ENCODE results near the gene INPP5J. TPM values are rescaled to one million over a fixed set of nuclear protein-coding genes. Genes with fewer than 3 reads are reported as not detected.
A peak's percentile ranks its signal among the peaks of the same experiment; 100 is the strongest.

The INPP5J gene
- total and polyA plus RNA-seq, 2 of the 13 experiments (the other 11 are each of a cell fraction or from before 2014, with no cell fraction given), result 0.24 to 1.1 TPM

DNA sequence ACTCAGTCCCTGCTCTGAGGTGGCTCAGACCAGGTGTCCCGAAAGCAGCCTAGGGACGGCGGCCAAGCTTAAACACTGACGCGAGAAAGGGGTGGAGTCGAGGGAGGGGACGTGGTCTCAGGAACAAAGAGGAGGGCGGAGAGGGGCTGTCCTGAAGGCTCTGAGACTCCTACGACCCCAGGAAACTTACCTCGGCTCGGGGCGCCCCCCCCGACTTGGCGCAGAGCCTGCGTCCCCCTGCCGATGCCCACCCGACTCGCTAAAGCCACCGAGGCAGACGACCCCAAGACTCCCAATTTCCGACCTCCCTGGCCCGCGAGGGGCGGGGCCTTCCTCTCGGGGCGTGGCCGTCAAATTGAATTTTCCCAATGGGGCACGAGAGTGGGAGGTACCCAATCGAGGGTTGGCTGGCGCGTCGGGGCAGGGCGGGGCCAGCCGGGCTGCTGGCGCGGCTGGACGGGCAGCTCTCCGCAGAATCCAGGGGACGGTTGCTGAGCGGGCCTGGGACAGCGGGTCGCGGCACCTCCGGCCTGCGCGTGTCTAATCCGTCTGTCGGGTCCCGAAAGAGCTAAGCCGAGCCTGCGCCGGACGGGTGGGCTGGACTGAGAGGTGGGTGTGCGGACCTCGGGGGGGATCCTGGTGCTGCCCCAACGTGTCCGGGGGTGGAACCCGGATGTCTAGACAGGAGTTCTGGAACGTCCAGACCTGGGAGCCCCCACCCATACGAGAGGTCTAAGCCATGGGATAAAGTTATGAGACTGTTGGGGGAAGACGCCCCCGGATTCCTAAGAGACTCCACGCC, 41.7 kb upstream of the INPP5J start, which contains the start of gene SMTN (continued):
- TF ChIP-seq, protein P1, sequence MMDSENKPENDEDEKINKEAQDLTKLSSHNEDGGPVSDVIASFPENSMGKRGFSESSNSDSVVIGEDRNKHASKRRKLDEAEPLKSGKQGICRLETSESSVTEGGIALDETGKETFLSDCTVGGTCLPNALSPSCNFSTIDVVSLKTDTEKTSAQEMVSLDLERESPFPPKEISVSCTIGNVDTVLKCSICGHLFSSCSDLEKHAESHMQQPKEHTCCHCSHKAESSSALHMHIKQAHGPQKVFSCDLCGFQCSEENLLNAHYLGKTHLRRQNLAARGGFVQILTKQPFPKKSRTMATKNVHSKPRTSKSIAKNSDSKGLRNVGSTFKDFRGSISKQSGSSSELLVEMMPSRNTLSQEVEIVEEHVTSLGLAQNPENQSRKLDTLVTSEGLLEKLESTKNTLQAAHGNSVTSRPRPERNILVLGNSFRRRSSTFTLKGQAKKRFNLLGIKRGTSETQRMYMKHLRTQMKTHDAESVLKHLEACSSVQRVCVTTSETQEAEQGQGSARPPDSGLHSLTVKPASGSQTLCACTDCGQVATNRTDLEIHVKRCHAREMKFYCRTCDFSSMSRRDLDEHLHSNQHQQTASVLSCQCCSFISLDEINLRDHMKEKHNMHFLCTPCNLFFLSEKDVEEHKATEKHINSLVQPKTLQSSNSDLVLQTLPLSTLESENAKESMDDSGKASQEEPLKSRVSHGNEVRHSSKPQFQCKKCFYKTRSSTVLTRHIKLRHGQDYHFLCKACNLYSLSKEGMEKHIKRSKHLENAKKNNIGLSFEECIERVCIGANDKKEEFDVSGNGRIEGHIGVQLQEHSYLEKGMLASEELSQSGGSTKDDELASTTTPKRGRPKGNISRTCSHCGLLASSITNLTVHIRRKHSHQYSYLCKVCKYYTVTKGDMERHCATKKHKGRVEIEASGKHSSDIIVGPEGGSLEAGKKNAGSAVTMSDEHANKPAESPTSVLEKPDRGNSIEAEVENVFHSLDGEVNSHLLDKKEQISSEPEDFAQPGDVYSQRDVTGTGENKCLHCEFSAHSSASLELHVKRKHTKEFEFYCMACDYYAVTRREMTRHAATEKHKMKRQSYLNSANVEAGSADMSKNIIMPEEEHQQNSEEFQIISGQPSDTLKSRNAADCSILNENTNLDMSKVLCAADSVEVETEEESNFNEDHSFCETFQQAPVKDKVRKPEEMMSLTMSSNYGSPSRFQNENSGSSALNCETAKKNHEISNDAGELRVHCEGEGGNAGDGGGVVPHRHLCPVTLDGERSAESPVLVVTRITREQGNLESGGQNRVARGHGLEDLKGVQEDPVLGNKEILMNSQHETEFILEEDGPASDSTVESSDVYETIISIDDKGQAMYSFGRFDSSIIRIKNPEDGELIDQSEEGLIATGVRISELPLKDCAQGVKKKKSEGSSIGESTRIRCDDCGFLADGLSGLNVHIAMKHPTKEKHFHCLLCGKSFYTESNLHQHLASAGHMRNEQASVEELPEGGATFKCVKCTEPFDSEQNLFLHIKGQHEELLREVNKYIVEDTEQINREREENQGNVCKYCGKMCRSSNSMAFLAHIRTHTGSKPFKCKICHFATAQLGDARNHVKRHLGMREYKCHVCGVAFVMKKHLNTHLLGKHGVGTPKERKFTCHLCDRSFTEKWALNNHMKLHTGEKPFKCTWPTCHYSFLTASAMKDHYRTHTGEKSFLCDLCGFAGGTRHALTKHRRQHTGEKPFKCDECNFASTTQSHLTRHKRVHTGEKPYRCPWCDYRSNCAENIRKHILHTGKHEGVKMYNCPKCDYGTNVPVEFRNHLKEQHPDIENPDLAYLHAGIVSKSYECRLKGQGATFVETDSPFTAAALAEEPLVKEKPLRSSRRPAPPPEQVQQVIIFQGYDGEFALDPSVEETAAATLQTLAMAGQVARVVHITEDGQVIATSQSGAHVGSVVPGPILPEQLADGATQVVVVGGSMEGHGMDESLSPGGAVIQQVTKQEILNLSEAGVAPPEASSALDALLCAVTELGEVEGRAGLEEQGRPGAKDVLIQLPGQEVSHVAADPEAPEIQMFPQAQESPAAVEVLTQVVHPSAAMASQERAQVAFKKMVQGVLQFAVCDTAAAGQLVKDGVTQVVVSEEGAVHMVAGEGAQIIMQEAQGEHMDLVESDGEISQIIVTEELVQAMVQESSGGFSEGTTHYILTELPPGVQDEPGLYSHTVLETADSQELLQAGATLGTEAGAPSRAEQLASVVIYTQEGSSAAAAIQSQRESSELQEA (CRISPR knock-in tag; IDR thresholded peaks at IDR 0.05; ENCODE audit: not compliant biosample characterization), result peak; percentile 29
- TF ChIP-seq ZMYM4 (CRISPR knock-in tag; IDR thresholded peaks at IDR 0.05) (peak; percentile 27; the same call in 1 of the 2 replicates), ZNF7 (CRISPR knock-in tag; IDR thresholded peaks at IDR 0.05) (no peak), U2AF2 (IDR thresholded peaks at IDR 0.05; ENCODE audit: low read depth, low read length) (no peak), ERF (CRISPR knock-in tag; IDR thresholded peaks at IDR 0.05) (peak; percentile 78), ZNF121 (CRISPR knock-in tag; IDR thresholded peaks at IDR 0.05) (no peak), ZNF607 (CRISPR knock-in tag; IDR thresholded peaks at IDR 0.05; ENCODE audit: borderline replicate concordance) (peak; percentile 16; the same call in 1 of the 2 replicates), REL (CRISPR knock-in tag; conservative IDR thresholded peaks at IDR 0.05) (0 out of 2 replicates have a peak, but pooled peaks have one; percentile 21), STAT6 (CRISPR knock-in tag; IDR thresholded peaks at IDR 0.05; ENCODE audit: borderline replicate concordance) (no peak), TAF1 (CRISPR knock-in tag; IDR thresholded peaks at IDR 0.05) (peak; percentile 97)
- TF ChIP-seq, protein P2, sequence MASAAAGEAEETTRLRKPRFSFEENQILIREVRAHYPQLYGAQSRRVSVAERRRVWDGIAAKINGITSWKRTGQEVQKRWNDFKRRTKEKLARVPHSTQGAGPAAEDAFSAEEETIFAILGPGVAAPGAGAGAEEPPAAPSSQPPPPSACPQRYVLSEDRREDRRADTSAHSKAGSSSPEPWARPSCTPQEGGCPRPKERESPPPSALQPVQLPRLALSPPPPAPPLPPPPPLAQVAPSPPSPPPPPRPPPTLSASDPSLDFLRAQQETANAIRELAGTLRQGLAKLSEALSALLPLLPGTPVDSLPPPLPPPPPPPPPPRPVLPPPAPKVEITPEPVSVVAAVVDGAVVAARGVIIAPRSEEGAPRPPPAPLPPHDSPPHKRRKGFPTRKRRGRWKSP (CRISPR knock-in tag; IDR thresholded peaks at IDR 0.05), result peak; percentile 53; the same call in 1 of the 2 replicates
- TF ChIP-seq, protein P3, sequence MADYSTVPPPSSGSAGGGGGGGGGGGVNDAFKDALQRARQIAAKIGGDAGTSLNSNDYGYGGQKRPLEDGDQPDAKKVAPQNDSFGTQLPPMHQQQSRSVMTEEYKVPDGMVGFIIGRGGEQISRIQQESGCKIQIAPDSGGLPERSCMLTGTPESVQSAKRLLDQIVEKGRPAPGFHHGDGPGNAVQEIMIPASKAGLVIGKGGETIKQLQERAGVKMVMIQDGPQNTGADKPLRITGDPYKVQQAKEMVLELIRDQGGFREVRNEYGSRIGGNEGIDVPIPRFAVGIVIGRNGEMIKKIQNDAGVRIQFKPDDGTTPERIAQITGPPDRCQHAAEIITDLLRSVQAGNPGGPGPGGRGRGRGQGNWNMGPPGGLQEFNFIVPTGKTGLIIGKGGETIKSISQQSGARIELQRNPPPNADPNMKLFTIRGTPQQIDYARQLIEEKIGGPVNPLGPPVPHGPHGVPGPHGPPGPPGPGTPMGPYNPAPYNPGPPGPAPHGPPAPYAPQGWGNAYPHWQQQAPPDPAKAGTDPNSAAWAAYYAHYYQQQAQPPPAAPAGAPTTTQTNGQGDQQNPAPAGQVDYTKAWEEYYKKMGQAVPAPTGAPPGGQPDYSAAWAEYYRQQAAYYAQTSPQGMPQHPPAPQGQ (CRISPR knock-in tag; IDR thresholded peaks at IDR 0.05; ENCODE audit: borderline replicate concordance), result peak; percentile 24; the same call in 1 of the 2 replicates
